PFSK-1 (cell line): Measurements from ENCODE around the gene SYNPR.

Source experiments
- FOXP2 ChIP-seq: optimal IDR thresholded peaks from 2 replicates; pipeline ENCODE3; 2011; ENCODE audit warnings: borderline replicate concordance, control low read depth, inconsistent platforms; ENCODE audit not compliant: insufficient read depth; ENCODE audit errors: extremely low read length, extremely low read depth
- POLR2AphosphoS5 ChIP-seq: IDR thresholded peaks from 2 replicates; pipeline ENCODE4 v1.6.1; 2012; ENCODE audit warnings: low read depth, mild to moderate bottlenecking, control low read depth, low read length, moderate library complexity
- REST ChIP-seq, 2 experiments: IDR thresholded peaks; 2 replicates each; pipeline versions ENCODE4 v1.6.1 to v1.8.0; 2011 to 2012; ENCODE audit warnings: low read depth in 2 of 2, low read length in 2 of 2, control low read depth in 1 of 2, inconsistent platforms in 1 of 2, mild to moderate bottlenecking in 1 of 2, moderate library complexity in 1 of 2; ENCODE audit not compliant: insufficient read depth in 1 of 2
- SIN3A ChIP-seq: IDR thresholded peaks from 2 replicates; pipeline ENCODE4 v1.6.1; 2012; ENCODE audit warnings: mild to moderate bottlenecking, low read length, moderate library complexity, borderline replicate concordance; ENCODE audit not compliant: insufficient read depth
- TAF1 ChIP-seq: IDR thresholded peaks from 2 replicates; pipeline ENCODE4 v1.6.1; 2012; ENCODE audit warnings: low read length, control low read depth, borderline replicate concordance; ENCODE audit not compliant: insufficient read depth

- TF ChIP-seq REST (IDR thresholded peaks at IDR 0.05; ENCODE audit: insufficient read depth in 1 of 2, low read depth in 2 of 2, low read length in 2 of 2) (no peak), TAF1 (no peak), POLR2AphosphoS5 (no peak), FOXP2 (no peak), SIN3A (no peak)
Measured at GRCh38 chr3:63565220-63565619, 287.1 kb downstream of the SYNPR start.
